Measurements from ENCODE around the gene A4GNT. TPM values are rescaled to one million over a fixed set of nuclear protein-coding genes. Genes with fewer than 3 reads are reported as not detected.

The A4GNT gene
- total and polyA plus RNA-seq, 12 donors, result not detected

DNA sequence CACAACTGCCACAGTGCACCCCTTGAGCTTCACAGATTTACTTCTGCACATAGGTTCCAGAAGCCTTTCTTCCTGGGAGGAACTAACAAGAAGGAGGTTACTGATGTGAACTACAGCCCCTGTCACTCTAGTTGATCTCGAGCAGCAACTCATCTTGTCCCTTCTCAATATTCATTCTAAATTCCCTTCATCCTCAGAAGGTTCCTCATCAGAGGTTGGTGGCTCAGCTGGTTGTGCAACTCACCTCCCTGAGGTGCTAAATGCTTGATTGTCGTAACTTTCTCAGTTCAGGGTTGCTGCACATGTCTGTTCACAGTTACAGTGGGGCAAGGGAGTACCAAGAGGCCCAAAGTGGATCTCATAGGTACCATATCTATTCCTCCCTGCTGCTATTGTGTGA lies 5.7 kb upstream of the A4GNT start:
- Histone ChIP-seq H3K4me1 (replicated peaks in 1 of 2) (no peaks in the 10 kb centered on the region), H3K4me3 (no peak overlapping the region), H3K27ac (peak overlapping the region in 1 of 5 donors; percentile 31), H3K36me3 (replicated peaks in 1 of 2) (no peaks in the 10 kb centered on the region), H3K9me3 (replicated peaks in 1 of 3) (no peaks in the 10 kb centered on the region), H3K27me3 (no peaks in the 10 kb centered on the region)
- DNase-seq, result no peak
- 50 to 61% (median 51%) methylated on average over 2 of the region's 2 CpGs for WGBS, 4 donors
- intact Hi-C loops (cut with DNase I), result no loop called here
- no peak for TF ChIP-seq POLR2A (IDR thresholded peaks at IDR 0.05)
- TF ChIP-seq, protein P1, sequence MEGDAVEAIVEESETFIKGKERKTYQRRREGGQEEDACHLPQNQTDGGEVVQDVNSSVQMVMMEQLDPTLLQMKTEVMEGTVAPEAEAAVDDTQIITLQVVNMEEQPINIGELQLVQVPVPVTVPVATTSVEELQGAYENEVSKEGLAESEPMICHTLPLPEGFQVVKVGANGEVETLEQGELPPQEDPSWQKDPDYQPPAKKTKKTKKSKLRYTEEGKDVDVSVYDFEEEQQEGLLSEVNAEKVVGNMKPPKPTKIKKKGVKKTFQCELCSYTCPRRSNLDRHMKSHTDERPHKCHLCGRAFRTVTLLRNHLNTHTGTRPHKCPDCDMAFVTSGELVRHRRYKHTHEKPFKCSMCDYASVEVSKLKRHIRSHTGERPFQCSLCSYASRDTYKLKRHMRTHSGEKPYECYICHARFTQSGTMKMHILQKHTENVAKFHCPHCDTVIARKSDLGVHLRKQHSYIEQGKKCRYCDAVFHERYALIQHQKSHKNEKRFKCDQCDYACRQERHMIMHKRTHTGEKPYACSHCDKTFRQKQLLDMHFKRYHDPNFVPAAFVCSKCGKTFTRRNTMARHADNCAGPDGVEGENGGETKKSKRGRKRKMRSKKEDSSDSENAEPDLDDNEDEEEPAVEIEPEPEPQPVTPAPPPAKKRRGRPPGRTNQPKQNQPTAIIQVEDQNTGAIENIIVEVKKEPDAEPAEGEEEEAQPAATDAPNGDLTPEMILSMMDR (IDR thresholded peaks at IDR 0.05), result no peak

DNA sequence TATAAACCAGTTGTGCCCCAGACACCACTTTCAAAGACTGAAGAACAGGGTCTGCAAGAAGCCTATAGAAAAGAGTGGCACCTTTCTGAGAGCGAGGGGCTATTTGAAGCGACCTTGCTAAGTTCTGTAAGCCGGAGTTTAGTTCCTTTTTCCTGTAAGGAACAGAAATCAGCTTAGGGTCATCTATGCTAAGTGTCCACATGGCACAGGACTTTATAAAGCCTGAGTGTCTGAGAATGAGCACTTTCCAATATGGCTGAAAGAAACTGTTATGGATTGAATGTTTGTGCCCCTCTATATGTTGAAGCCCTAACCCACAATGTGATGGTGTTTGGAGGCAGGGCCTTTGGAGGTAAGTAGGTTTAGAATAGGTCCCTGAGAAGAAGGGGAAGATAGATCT lies 4.0 kb upstream of the A4GNT start:
- 73 to 79% (median 76%) methylated on average over 3 of the region's 3 CpGs for WGBS, 4 donors

DNA sequence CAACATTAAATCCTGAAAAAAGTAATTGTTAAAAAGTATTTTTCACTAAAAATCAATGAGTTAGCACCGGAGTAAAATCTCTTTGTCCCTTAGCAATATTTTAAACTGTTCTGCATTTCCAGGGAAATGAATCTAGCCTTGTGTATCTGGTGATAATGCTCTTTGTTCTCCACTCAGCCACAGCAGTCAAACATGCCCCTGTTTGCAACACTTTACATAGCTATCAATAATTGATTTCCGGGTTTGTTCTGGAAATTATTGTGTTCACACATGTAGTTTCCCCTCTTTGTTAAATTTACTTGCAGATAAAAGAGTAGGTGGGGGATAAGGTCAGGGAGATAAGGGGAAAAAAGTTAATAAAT lies 3.6 kb upstream of the A4GNT start:
- Histone ChIP-seq H3K4me3 (no peak overlapping the region), H3K36me3 (replicated peaks in 1 of 2) (no peaks in the 10 kb centered on the region), H3K4me1 (replicated peaks in 1 of 2) (no peaks in the 10 kb centered on the region), H3K27me3 (no peaks in the 10 kb centered on the region), H3K9me3 (replicated peaks in 1 of 3) (no peaks in the 10 kb centered on the region), H3K27ac (peak overlapping the region in 1 of 5 donors; percentile 20)
- WGBS, 4 donors, result 57 to 64% (median 58%) methylated on average over 2 of the region's 2 CpGs
- DNase-seq, result no peak
- intact Hi-C loops (cut with DNase I), result no loop called here
- TF ChIP-seq POLR2A (IDR thresholded peaks at IDR 0.05), result no peak
- TF ChIP-seq, protein P1 (IDR thresholded peaks at IDR 0.05), result no peak

More for the DNA sequence above, 4.0 kb upstream of the A4GNT start:
- H3K4me3 ChIP-seq, result no peak overlapping the region
- H3K36me3 ChIP-seq (replicated peaks in 1 of 2), result no peaks in the 10 kb centered on the region
- H3K27me3 ChIP-seq, result no peaks in the 10 kb centered on the region
- H3K4me1 ChIP-seq (replicated peaks in 1 of 2), result no peaks in the 10 kb centered on the region
- H3K27ac ChIP-seq, result peak overlapping the region in 1 of 5 donors; percentile 65
- TF ChIP-seq, protein P1 (IDR thresholded peaks at IDR 0.05), result no peak
- TF ChIP-seq POLR2A (IDR thresholded peaks at IDR 0.05), result no peak
- intact Hi-C loops (cut with DNase I), result no loop called here
- no peaks in the 10 kb centered on the region for H3K9me3 ChIP-seq (replicated peaks in 1 of 3)
- no peak for DNase-seq

DNA sequence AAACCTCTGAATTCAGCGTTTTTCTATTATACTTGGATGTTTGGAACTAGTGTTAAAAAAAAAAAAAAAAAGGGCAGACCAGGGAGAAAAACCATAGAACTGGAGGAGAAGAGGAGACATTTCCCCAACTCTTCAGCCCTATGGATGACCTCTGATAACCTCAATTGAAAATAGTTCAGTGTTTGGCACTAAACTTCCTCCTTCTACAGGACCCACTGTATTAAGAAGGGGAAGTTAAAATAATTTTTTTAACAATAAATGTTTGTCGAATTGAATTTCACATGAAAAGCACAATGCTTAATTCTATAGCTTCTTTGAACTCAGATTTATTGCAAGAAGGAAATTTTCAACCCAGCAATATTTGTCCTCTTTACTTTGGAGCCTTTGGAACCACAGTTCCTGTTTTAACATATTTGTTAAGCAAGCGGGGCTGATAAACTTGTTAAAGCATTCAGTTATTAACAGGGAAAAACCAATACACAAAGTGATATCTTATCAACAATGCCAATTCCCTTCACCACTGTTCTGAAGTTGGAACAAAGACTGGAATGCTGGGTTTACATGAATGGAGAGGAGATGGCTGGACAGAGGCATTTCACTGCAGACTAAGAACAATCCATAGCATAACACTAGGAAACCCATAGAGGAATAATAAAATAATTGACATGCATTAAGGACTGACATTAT lies 3.1 kb upstream of the A4GNT start:
- H3K4me3 ChIP-seq, result no peak overlapping the region
- no peak for TF ChIP-seq POLR2A (IDR thresholded peaks at IDR 0.05)
- TF ChIP-seq, protein P1 (IDR thresholded peaks at IDR 0.05), result no peak
- H3K36me3 ChIP-seq (replicated peaks in 1 of 2), result no peaks in the 10 kb centered on the region
- H3K27ac ChIP-seq, result peak overlapping the region in 1 of 5 donors; percentile 20
- no peaks in the 10 kb centered on the region for H3K9me3 ChIP-seq (replicated peaks in 1 of 3)
- no peak for DNase-seq
- intact Hi-C loops (cut with DNase I), result no loop called here
- no peaks in the 10 kb centered on the region for H3K4me1 ChIP-seq (replicated peaks in 1 of 2)
- WGBS, 4 donors, result 54 to 65% (median 61%) methylated on average over 3 of the region's 3 CpGs
- no peaks in the 10 kb centered on the region for H3K27me3 ChIP-seq
